Keratinocyte (primary cell): Measurements from ENCODE around the gene SH3BGRL.

ENCODE experiments used
- CTCF ChIP-seq, 3 experiments: IDR thresholded peaks in 1 of 3; conservative IDR thresholded peaks in 1 of 3; optimal IDR thresholded peaks in 1 of 3; 2 replicates in 2 of 3; 3 replicates in 1 of 3; pipeline versions ENCODE3 to v1.5.1; 2011; ENCODE audit warnings: low read length in 3 of 3, mild to moderate bottlenecking in 3 of 3, moderate library complexity in 2 of 3, control low read depth in 1 of 3, inconsistent platforms in 1 of 3; ENCODE audit not compliant: insufficient read depth in 2 of 3; ENCODE audit errors: extremely low read depth in 1 of 3
- EZH2 ChIP-seq: IDR thresholded peaks from one replicate; pipeline ENCODE4 v1.6.1; 2012; ENCODE audit warnings: inconsistent platforms, mild to moderate bottlenecking, low read length, moderate library complexity

- TF ChIP-seq CTCF (optimal IDR thresholded peaks at IDR 0.05 in 1 of 3, IDR thresholded peaks at IDR 0.05 in 1 of 3, conservative IDR thresholded peaks at IDR 0.05 in 1 of 3; ENCODE audit: extremely low read depth in 1 of 3, insufficient read depth in 2 of 3, low read length in 3 of 3), result no peak
- no peak for TF ChIP-seq EZH2
Measured at GRCh38 chrX:81294101-81294500, 92.2 kb downstream of the SH3BGRL start.
